Neural cell (in vitro differentiated cells): ENCODE data around the gene BCO2.

Experiments
- CTCF ChIP-seq: fragments of 450-650 bp; IDR thresholded peaks from 2 replicates; pipeline ENCODE4 v1.5.1; 2014; ENCODE audit warnings: antibody characterized with exemption, mild to moderate bottlenecking, moderate library complexity; ENCODE audit not compliant: poor library complexity, severe bottlenecking
- POLR2AphosphoS5 ChIP-seq: IDR thresholded peaks from 2 replicates; pipeline ENCODE4 v1.6.1; 2012

- TF ChIP-seq CTCF = no peak
- TF ChIP-seq POLR2AphosphoS5 = no peak
These were observed 41.3 kb downstream of the BCO2 start for GRCh38 chr11:112216561-112217105.
